Immature natural killer cell (primary cell): ENCODE results near the gene MYL7. TPM values are rescaled to one million over a fixed set of nuclear protein-coding genes. Genes with fewer than 3 reads are reported as not detected.

ENCODE experiments used
- DNase-seq, 3 donors: peaks; one replicate each; pipeline ENCODE4 v3.0.0; 2022; ENCODE audit warnings: mixed read lengths in 1 of 3
- H3K27ac Mint-ChIP-seq, 6 donors: one replicate each; pipeline ENCODE4 v1.8.0; 2020; ENCODE audit warnings: mixed read lengths in 6 of 6, mild to moderate bottlenecking in 5 of 6, inconsistent platforms in 4 of 6, moderate library complexity in 3 of 6
- H3K27me3 Mint-ChIP-seq, 3 donors: one replicate each; pipeline ENCODE4 v1.8.0; 2020 to 2021; ENCODE audit warnings: low read depth in 3 of 3, mild to moderate bottlenecking in 3 of 3, mixed read lengths in 3 of 3, moderate library complexity in 3 of 3, inconsistent platforms in 1 of 3
- H3K36me3 Mint-ChIP-seq, 3 donors: one replicate each; pipeline ENCODE4 v1.8.0; 2020; ENCODE audit warnings: mixed read lengths in 3 of 3, inconsistent platforms in 2 of 3, mild to moderate bottlenecking in 2 of 3
- H3K4me1 Mint-ChIP-seq, 2 donors: one replicate each; pipeline ENCODE4 v1.8.0; 2020; ENCODE audit warnings: inconsistent platforms in 2 of 2, mild to moderate bottlenecking in 2 of 2, mixed read lengths in 2 of 2, moderate library complexity in 1 of 2
- H3K4me3 Mint-ChIP-seq, 5 donors: one replicate each; pipeline ENCODE4 v1.8.0; 2020; ENCODE audit warnings: mild to moderate bottlenecking in 5 of 5, mixed read lengths in 5 of 5, inconsistent platforms in 3 of 5, moderate library complexity in 3 of 5
- H3K9me3 Mint-ChIP-seq, 6 donors: one replicate each; pipeline ENCODE4 v1.8.0; 2020; ENCODE audit warnings: mild to moderate bottlenecking in 6 of 6, mixed read lengths in 6 of 6, inconsistent platforms in 4 of 6, moderate library complexity in 3 of 6
- polyA plus RNA-seq, 3 donors: library from polyadenylated mRNA; unstranded; fragments of 300-500 nt; fragmentation: Illumina TruSeq; gene quantifications; one replicate each; pipeline ENCODE4 v1.2.3, GENCODE V29; 2021

Gene MYL7
- polyA plus RNA-seq, 3 donors from 2014 or later, result not detected

DNA sequence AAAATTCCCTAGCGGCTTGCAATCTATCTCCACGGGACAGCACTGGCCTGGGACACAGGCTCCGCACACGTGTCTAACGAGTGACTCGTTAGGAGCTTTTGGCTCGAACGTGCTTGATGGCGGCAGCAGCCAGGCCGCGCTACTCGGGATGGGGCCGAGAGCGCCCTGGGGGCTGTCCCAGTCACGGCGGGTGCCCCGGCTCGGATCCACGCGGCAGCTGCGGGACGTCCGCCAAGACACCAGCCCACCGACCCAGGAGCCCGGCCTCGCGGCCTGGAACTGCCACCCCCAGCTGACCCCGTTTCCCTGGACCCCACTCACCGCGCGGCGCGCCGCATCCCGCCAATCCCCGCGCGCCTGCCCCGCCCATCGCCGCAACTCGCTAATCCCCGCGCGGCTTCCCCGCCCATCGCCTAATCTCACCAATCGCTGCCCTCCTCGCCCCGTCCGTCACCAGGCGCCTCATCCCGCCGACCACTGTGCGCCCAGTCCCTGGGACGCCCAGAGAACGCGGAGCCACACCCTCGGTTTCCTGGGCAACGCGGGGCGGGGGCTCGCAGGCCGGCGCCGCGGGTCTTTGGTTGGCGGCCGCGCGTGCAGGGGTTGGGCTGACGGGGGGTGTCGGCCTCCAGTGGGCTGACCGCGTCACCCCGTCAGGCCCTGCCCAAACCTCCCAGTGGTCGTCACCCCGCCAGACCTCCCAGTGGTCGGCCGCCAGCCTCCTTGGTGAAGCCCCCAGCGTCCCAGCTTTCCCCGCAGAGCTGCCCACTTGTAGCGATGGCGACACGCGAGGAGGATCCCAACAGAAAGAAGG is 17.7 kb downstream of the MYL7 start, which contains the start of gene POLD2:
POLD2 (minus strand) TSS at position 359 of the 814 bp plus-strand sequence. CDS start 1,495 bp downstream, outside the sequence.
- Mint-ChIP-seq H3K36me3 (peaks cover 4 to 17% (median 6%) of the 10 kb centered on the region in 3 donors), H3K4me1 (peaks cover 11 to 19% of the 10 kb centered on the region in 2 donors), H3K27ac (peak within 1 kb of the TSS; percentile 70 to 93 (median 90)), H3K9me3 (peaks cover 0 to 3% (median 0%) of the 10 kb centered on the region in 6 donors), H3K4me3 (peak within 1 kb of the TSS; percentile 79 to 92 (median 91)), H3K27me3 (peaks cover 7 to 15% (median 9%) of the 10 kb centered on the region in 3 donors)
- DNase-seq, result peak; percentile 97

DNA sequence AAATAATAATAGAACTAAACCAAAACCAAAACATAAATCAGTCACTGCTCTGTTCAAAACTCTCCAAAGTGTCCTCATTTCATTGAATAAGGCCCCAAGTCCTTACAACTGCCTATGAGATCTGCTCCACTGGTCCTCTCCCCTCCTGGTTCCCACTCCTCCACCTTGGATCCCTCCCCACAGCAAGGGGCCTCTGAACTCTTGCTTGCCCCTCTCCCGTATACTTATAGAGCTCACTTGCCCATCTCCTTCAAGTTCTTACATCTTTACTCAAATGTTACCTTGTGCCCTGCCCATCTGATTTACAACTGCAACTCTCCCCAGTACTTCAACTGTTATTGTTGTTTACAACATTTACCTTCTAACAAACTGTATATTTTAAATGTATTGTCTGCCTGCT is 18.6 kb downstream of the MYL7 start:
- Mint-ChIP-seq H3K27ac (peak overlapping the region; percentile 68 to 93 (median 80)), H3K4me1 (peaks cover 11 to 19% of the 10 kb centered on the region in 2 donors), H3K36me3 (peaks cover 4 to 14% (median 6%) of the 10 kb centered on the region in 3 donors), H3K9me3 (peaks cover 0 to 4% (median 0%) of the 10 kb centered on the region in 6 donors), H3K27me3 (peaks cover 7 to 12% (median 9%) of the 10 kb centered on the region in 3 donors), H3K4me3 (peak overlapping the region; percentile 79 to 92 (median 91))
- no peak for DNase-seq

DNA sequence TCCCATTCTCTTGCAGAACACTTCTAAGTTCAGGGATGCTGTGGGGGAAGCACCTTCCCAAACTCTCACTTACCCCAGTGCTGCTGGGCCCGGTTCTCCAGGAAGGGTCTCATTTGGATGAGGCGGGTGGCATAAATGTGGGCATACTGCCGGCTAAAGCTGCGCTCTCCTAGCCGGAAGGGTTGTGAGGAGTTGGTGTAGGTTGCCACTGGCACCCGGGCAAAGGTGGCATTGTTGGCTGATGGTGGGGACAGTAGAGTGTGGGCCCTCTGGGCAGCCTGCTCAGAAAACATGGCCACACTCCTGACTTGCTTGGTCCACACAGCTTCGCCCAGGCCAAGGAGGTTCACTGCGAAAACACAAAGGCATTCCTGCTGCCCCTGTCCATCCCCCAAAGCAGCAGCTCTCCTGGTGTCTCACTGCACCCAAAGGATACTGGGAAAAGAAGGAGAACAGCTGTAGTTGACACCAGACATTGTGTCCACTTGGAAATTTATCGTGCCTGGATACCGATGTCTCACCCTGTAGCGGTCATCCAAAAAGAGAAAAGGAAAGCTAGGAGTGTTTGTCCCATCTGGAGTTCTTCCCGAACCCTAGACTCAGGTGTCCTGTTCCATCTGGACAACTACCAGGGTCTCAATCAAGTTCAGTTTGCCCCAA is 19.2 kb downstream of the MYL7 start:
- H3K27me3 Mint-ChIP-seq, result peaks cover 7 to 12% (median 9%) of the 10 kb centered on the region in 3 donors
- H3K4me1 Mint-ChIP-seq, result peaks cover 11 to 19% of the 10 kb centered on the region in 2 donors
- H3K4me3 Mint-ChIP-seq, result peak overlapping the region in 3 of 5 donors; percentile 6 to 79 (median 7)
- DNase-seq, result no peak
- peak overlapping the region in 2 of 6 donors; percentile 82 to 90 for H3K27ac Mint-ChIP-seq
- peaks cover 4 to 10% (median 6%) of the 10 kb centered on the region in 3 donors for H3K36me3 Mint-ChIP-seq
- peaks cover 0 to 4% (median 0%) of the 10 kb centered on the region in 6 donors for H3K9me3 Mint-ChIP-seq

DNA sequence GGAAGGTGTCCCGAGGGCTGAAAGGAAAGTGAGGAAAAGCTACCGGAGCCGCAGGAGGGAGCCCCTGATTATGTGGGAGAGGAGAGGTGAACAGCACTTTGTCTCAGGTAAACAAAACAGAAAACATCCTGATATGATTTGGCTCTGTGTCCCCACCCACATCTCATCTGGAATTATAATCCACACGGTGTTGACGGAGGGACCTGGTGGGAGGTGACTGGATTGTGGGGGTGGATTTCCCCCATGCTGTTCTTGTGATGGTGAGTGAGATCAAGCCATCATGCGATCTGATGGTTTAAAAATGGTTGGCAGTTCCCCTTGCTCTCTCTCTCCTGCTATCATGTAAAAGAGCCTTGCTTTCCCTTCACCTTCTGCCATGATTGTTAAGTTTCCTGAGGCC is 20.7 kb downstream of the MYL7 start:
- peaks cover 11 to 19% of the 10 kb centered on the region in 2 donors for H3K4me1 Mint-ChIP-seq
- DNase-seq, result no peak
- peaks cover 7 to 11% (median 9%) of the 10 kb centered on the region in 3 donors for H3K27me3 Mint-ChIP-seq
- H3K27ac Mint-ChIP-seq, result no peak overlapping the region
- H3K4me3 Mint-ChIP-seq, result no peak overlapping the region
- peaks cover 0 to 4% (median 0%) of the 10 kb centered on the region in 6 donors for H3K9me3 Mint-ChIP-seq
- peaks cover 4 to 10% (median 6%) of the 10 kb centered on the region in 3 donors for H3K36me3 Mint-ChIP-seq

DNA sequence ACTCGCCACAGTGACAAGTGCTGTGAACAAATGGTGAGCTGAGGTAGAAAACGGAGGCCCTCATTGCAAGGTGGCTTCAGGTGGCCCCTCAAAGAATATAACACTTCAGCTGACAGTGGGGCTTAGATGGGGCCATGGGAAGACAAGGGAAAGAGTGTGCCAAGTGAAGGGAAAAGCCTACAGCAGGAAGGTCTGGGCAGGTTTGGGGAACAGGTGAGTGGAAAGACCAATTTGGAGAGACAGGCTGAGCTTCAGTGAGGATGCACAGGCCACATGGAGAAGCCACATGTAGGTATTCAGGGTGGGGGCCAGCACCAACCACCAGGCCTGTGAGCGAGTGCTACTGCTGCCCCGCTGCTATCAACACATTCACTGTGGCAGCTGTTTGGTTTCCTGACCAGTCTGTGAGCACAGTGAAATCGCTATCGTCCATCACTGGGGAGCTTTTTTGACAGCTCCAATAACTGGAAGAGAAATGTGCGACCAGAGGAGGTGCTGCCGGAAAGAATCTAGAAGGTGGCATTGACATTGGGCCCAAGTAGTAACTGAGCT is 21.2 kb downstream of the MYL7 start:
- H3K4me1 Mint-ChIP-seq, result peaks cover 11 to 19% of the 10 kb centered on the region in 2 donors
- no peak overlapping the region for H3K27ac Mint-ChIP-seq
- H3K36me3 Mint-ChIP-seq, result peaks cover 4 to 10% (median 6%) of the 10 kb centered on the region in 3 donors
- H3K4me3 Mint-ChIP-seq, result no peak overlapping the region
- H3K27me3 Mint-ChIP-seq, result peaks cover 5 to 10% (median 9%) of the 10 kb centered on the region in 3 donors
- no peak for DNase-seq
- peaks cover 0 to 4% (median 0%) of the 10 kb centered on the region in 6 donors for H3K9me3 Mint-ChIP-seq

DNA sequence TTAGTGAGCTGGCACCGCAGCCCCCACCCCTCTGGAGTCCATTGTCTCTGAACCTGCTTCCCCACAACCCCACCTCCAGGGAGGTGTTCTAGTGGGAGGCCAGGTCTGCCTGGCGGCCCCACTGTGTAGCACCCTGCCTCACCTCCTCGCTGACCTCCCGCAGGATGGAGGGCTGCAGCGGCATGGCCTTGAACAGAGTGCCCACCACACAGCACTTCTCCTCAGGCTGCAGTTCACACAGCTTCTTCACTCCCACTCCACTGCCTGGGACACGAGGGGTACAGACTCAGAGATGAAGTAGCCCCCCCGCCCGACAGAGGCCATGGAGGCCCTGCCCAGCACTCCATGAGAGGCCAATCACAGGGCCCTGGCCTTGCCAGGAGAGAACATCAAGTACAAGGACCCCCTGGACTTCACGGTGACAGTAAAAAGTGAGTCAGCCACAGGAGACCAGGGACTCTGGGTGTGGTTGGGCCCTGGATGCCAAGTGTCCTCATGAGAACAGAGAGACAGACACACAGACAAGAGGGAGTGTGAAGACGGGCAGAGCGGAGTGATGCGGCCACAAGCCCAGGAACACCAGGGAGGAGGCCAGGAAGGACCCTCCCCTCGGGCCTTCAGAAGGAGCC is 23.2 kb downstream of the MYL7 start:
- Mint-ChIP-seq H3K4me3 (no peak overlapping the region), H3K27ac (no peak overlapping the region), H3K36me3 (peaks cover 4 to 10% (median 6%) of the 10 kb centered on the region in 3 donors), H3K4me1 (peaks cover 8 to 10% of the 10 kb centered on the region in 2 donors), H3K9me3 (peaks cover 0 to 1% (median 0%) of the 10 kb centered on the region in 6 donors), H3K27me3 (peaks cover 0 to 2% (median 0%) of the 10 kb centered on the region in 3 donors)
- DNase-seq, result no peak

DNA sequence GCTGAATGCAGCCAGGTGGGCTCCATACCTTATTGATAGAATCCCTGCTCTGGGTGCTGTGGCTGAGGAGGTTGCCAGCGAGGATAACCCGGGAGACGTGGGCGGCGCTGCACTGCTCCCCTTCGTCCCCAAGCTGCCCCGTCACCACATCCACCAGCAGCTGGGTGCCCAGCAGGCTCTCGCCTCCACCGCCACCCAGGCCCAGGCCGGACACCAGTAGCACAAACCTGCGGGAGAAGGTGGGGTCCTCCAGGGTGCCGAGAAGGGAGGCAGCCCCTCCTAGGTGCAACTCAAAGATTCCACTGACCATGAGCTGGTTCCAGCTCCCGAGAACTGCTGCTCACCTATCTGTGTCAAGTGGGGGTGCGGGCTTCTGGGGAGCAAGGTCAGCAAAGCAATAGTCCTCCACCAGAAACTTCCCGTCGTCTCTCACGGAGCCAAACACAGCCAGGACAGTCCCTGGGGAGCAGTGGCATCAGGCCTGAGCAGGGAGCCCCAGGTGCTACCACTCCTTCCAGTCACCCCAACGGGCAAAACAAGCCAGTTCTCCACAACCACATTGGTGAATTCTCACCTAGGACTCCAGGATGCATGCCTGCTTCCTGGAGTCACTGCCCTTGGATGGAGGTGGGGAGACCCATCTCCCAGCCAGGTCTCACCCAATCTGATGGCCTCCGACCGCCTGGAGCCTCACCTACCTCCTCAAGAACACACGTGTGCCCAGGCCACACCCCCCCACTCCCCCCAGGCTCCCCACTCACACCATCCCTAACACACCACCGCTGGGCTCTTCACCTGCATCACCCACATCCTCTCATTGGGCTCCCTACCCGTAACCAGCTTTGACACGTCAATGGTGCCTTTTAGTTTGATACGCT is 24.1 kb downstream of the MYL7 start:
- Mint-ChIP-seq H3K4me3 (no peak overlapping the region), H3K27me3 (peaks cover 0 to 2% (median 0%) of the 10 kb centered on the region in 3 donors), H3K36me3 (peaks cover 4 to 10% (median 6%) of the 10 kb centered on the region in 3 donors), H3K27ac (no peak overlapping the region), H3K9me3 (peaks cover 0 to 1% (median 0%) of the 10 kb centered on the region in 6 donors), H3K4me1 (peaks cover 0 to 5% of the 10 kb centered on the region in 2 donors)
- DNase-seq, result no peak

DNA sequence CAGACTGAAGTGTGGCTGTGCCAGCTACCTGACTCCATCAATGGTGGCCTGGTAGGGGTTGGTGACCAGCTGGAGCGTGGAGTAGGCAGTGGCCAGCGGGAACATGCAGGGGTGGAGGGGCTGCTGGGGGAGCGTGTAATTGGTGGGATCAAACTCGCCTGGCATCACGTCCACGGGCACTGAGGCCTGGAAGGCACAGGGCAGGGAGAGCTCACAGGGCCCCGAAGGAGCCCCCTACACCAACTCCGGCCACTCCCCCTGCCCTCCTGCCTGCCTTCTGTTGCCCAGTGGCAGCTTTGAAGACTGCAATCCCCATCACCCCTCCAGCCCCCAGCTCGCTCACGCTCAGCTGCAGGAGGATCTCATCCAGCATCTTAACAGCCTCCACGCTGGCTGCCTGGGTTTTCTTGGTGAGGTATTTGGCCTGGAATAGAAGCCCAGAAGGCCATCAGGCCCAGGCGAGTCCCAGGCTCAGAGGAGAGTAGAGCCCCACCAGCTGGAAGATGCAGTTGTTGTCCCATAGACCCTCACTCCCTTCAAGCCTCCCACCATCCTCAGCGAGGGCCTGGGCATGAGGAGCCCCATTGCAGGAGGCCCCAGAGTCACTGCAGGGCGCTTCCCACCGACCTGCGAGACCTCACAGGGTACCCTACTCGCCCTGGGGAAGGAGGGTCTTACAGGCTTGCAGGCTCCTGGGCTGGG is 24.9 kb downstream of the MYL7 start:
- H3K4me3 Mint-ChIP-seq, result no peak overlapping the region
- H3K4me1 Mint-ChIP-seq, result peaks cover 0 to 5% of the 10 kb centered on the region in 2 donors
- H3K36me3 Mint-ChIP-seq, result peaks cover 4 to 10% (median 6%) of the 10 kb centered on the region in 3 donors
- DNase-seq, result no peak
- peaks cover 0 to 1% (median 0%) of the 10 kb centered on the region in 6 donors for H3K9me3 Mint-ChIP-seq
- no peak overlapping the region for H3K27ac Mint-ChIP-seq
- H3K27me3 Mint-ChIP-seq, result peaks cover 0 to 2% (median 0%) of the 10 kb centered on the region in 3 donors

DNA sequence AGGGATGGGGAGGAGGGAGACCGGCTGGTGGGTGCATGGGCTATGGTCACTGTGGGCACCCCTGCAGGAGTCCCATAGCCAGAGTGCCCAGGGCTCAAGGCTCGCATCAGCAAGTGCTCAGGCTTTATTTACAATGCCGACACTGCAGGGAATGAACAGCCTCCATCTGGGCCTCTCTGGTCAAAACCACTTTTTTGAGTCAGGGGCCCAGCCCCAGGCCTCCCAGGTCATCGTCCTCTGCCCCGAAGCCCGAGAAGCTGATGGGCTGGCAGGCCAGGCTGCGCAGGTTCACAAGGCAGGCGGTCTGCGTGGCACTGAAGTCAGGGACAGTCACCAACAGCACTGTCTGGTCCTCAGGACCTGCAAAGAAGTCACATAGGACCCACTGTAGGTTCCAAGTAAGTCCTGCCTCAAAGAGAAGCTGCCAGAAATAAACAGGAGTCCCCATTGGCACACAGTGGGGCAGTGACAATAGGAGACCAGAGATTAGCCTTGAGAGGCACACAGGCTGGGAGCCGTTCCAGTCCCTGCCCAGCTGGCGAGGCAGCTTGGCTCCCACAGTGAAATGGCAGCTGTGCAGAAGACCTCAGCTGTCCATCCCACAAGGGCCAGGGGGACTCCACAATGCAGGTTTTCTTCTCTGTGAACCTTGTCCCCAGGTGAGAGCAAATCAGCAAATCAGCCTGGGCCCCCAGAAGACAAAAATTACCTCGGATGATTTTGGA is 26.4 kb downstream of the MYL7 start:
- peaks cover 0 to 2% of the 10 kb centered on the region in 2 donors for H3K4me1 Mint-ChIP-seq

DNA sequence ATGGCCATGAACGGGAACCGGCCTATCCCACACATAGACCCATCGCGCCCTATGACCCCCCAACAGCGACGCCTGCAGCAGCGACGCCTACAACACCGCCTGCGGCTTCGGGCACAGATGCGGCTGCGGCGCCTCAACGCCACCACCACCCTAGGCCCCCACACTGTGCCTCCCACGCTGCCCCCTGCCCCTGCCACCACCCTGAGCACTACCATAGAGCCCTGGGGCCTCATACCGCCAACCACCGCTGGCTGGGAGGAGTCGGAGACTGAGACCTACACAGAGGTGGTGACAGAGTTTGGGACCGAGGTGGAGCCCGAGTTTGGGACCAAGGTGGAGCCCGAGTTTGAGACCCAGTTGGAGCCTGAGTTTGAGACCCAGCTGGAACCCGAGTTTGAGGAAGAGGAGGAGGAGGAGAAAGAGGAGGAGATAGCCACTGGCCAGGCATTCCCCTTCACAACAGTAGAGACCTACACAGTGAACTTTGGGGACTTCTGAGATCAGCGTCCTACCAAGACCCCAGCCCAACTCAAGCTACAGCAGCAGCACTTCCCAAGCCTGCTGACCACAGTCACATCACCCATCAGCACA is 27.3 kb downstream of the MYL7 start:
- H3K4me3 Mint-ChIP-seq, result no peak overlapping the region
- H3K9me3 Mint-ChIP-seq, result peaks cover 0 to 1% (median 0%) of the 10 kb centered on the region in 6 donors
- no peaks in the 10 kb centered on the region for H3K36me3 Mint-ChIP-seq
- no peak overlapping the region for H3K27ac Mint-ChIP-seq
- H3K27me3 Mint-ChIP-seq, result no peaks in the 10 kb centered on the region
- H3K4me1 Mint-ChIP-seq, result no peaks in the 10 kb centered on the region
- no peak for DNase-seq

More for the DNA sequence above, 26.4 kb downstream of the MYL7 start:
- DNase-seq, result no peak
- no peaks in the 10 kb centered on the region for H3K27me3 Mint-ChIP-seq
- H3K27ac Mint-ChIP-seq, result no peak overlapping the region
- H3K9me3 Mint-ChIP-seq, result peaks cover 0 to 1% (median 0%) of the 10 kb centered on the region in 6 donors
- peaks cover 0 to 4% (median under 1%) of the 10 kb centered on the region in 3 donors for H3K36me3 Mint-ChIP-seq
- H3K4me3 Mint-ChIP-seq, result no peak overlapping the region

DNA sequence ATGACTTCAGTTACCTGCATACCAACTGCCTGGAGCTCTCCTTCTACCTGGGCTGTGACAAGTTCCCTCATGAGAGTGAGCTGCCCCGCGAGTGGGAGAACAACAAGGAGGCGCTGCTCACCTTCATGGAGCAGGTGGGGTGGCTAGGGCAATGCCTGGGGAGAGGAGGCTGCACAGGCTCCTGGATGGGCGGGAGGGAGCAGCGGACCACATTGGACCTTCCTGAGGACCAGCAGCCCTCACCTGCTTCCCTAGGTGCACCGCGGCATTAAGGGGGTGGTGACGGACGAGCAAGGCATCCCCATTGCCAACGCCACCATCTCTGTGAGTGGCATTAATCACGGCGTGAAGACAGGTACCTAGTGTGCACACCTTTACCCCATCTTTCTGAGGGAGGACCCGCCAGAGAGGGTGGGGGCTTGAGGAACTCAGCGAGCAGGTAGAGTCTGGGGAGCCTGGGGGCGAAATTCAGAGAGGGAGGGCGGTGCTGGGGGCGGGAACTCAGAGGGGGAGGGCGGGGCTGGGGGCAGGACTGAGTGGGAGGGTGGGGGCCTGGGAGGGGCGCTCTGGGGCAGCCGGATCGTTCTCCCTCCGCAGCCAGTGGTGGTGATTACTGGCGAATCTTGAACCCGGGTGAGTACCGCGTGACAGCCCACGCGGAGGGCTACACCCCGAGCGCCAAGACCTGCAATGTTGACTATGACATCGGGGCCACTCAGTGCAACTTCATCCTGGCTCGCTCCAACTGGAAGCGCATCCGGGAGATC is 28.0 kb downstream of the MYL7 start:
- no peak for DNase-seq
- H3K27me3 Mint-ChIP-seq, result no peaks in the 10 kb centered on the region
- no peaks in the 10 kb centered on the region for H3K4me1 Mint-ChIP-seq
- H3K9me3 Mint-ChIP-seq, result peaks cover 0 to 1% (median 0%) of the 10 kb centered on the region in 6 donors
- no peak overlapping the region for H3K4me3 Mint-ChIP-seq
- no peaks in the 10 kb centered on the region for H3K36me3 Mint-ChIP-seq
- no peak overlapping the region for H3K27ac Mint-ChIP-seq
